ENCODE results near the gene RETREG2.

Gene RETREG2

GRCh38 chr2:219209236-219210195 is 31.4 kb downstream of the RETREG2 start:
- H3K27me3 ChIP-seq = no peaks in the 10 kb centered on the region
- peaks cover 42 to 66% (median 51%) of the 10 kb centered on the region in 3 donors for H3K36me3 ChIP-seq
- H3K4me3 ChIP-seq = no peak overlapping the region
- peaks cover 0 to 20% (median 15%) of the 10 kb centered on the region in 4 donors for H3K4me1 ChIP-seq
- no peak overlapping the region for H3K27ac ChIP-seq
- no peak for TF ChIP-seq CTCF (IDR thresholded peaks at IDR 0.05)
- intact Hi-C loops (cut with DNase I; ENCODE audit: low total_unique reads) = no loop called here
- H3K9me3 ChIP-seq = no peaks in the 10 kb centered on the region
- no peak for DNase-seq

- TF ChIP-seq CTCF (IDR thresholded peaks at IDR 0.05) = no peak
- Histone ChIP-seq H3K4me1 (peaks cover 0 to 20% (median 15%) of the 10 kb centered on the region in 4 donors), H3K4me3 (no peak overlapping the region), H3K27ac (no peak overlapping the region), H3K9me3 (no peaks in the 10 kb centered on the region), H3K27me3 (no peaks in the 10 kb centered on the region), H3K36me3 (peaks cover 48 to 74% (median 57%) of the 10 kb centered on the region in 3 donors)
- DNase-seq = no peak
- intact Hi-C loops (cut with DNase I; ENCODE audit: low total_unique reads) = no loop called here
Measured at GRCh38 chr2:219210196-219210885, 32.3 kb downstream of the RETREG2 start.

- H3K4me1 ChIP-seq = peaks cover 0 to 18% (median 15%) of the 10 kb centered on the region in 4 donors
- intact Hi-C loops (cut with DNase I; ENCODE audit: low total_unique reads) = no loop called here
- H3K27me3 ChIP-seq = no peaks in the 10 kb centered on the region
- no peak overlapping the region for H3K4me3 ChIP-seq
- no peaks in the 10 kb centered on the region for H3K9me3 ChIP-seq
- H3K36me3 ChIP-seq = peaks cover 48 to 80% (median 63%) of the 10 kb centered on the region in 3 donors
- H3K27ac ChIP-seq = no peak overlapping the region
- no peak for DNase-seq
- no peak for TF ChIP-seq CTCF (IDR thresholded peaks at IDR 0.05)
Measured at GRCh38 chr2:219210886-219211362, 32.8 kb downstream of the RETREG2 start.

- no peaks in the 10 kb centered on the region for H3K27me3 ChIP-seq
- no peak for DNase-seq
- no peaks in the 10 kb centered on the region for H3K9me3 ChIP-seq
- no peak overlapping the region for H3K27ac ChIP-seq
- intact Hi-C loops (cut with DNase I; ENCODE audit: low total_unique reads) = no loop called here
- H3K4me1 ChIP-seq = peaks cover 0 to 25% (median 19%) of the 10 kb centered on the region in 4 donors
- no peak for TF ChIP-seq CTCF (IDR thresholded peaks at IDR 0.05)
- peaks cover 48 to 82% (median 62%) of the 10 kb centered on the region in 3 donors for H3K36me3 ChIP-seq
- H3K4me3 ChIP-seq = no peak overlapping the region
Measured at GRCh38 chr2:219213026-219213415, 34.9 kb downstream of the RETREG2 start.

GRCh38 chr2:219213486-219214071 is 35.5 kb downstream of the RETREG2 start:
- peaks cover 0 to 22% (median 18%) of the 10 kb centered on the region in 4 donors for H3K4me1 ChIP-seq
- no peak overlapping the region for H3K4me3 ChIP-seq
- H3K27me3 ChIP-seq = no peaks in the 10 kb centered on the region
- intact Hi-C loops (cut with DNase I; ENCODE audit: low total_unique reads) = no loop called here
- peaks cover 48 to 76% (median 56%) of the 10 kb centered on the region in 3 donors for H3K36me3 ChIP-seq
- H3K27ac ChIP-seq = no peak overlapping the region
- no peak for DNase-seq
- no peak for TF ChIP-seq CTCF (IDR thresholded peaks at IDR 0.05)
- no peaks in the 10 kb centered on the region for H3K9me3 ChIP-seq
